Smooth muscle cell (in vitro differentiated cells): ENCODE data around the gene EPS8. TPM values are rescaled to one million over a fixed set of nuclear protein-coding genes. Genes with fewer than 3 reads are reported as not detected.

ENCODE experiments used
- DNase-seq: peaks from one replicate; lab custom pipeline; 2025; ENCODE audit not compliant: unreplicated experiment; lab: John Stamatoyannopoulos, UW
- H2AFZ ChIP-seq: fragments of 200-600 bp; sonication (generic); 2 replicates; pipeline ENCODE4 v1.6.0; 2016; ENCODE audit warnings: antibody characterized with exemption, low read depth, mild to moderate bottlenecking
- H3F3A ChIP-seq: fragments of 200-600 bp; sonication (generic); 2 replicates; pipeline ENCODE4 v1.6.0; 2017; ENCODE audit warnings: antibody characterized with exemption, low read depth
- H3K27ac ChIP-seq: fragments of 200-600 bp; sonication (generic); 2 replicates; pipeline ENCODE4 v1.5.1; 2016; ENCODE audit warnings: low read depth, mild to moderate bottlenecking
- H3K27me3 ChIP-seq: fragments of 200-600 bp; sonication (generic); 2 replicates; pipeline ENCODE4 v1.6.1; 2016; ENCODE audit warnings: low read depth, mild to moderate bottlenecking
- H3K36me3 ChIP-seq: fragments of 200-600 bp; sonication (generic); 2 replicates; pipeline ENCODE4 v1.5.1; 2016; ENCODE audit warnings: low read depth
- H3K4me1 ChIP-seq: fragments of 200-600 bp; sonication (generic); 2 replicates; pipeline ENCODE4 v1.5.1; 2016; ENCODE audit warnings: low read depth
- H3K4me2 ChIP-seq: fragments of 200-600 bp; sonication (generic); 2 replicates; pipeline ENCODE4 v1.6.0; 2016; ENCODE audit warnings: mild to moderate bottlenecking
- H3K4me3 ChIP-seq: fragments of 200-600 bp; sonication (generic); 2 replicates; pipeline ENCODE4 v1.5.1; 2016; ENCODE audit warnings: mild to moderate bottlenecking
- H3K79me2 ChIP-seq: fragments of 200-600 bp; sonication (generic); 2 replicates; pipeline ENCODE4 v1.6.0; 2016; ENCODE audit warnings: low read depth, mild to moderate bottlenecking
- H3K9ac ChIP-seq: fragments of 200-600 bp; sonication (generic); 2 replicates; pipeline ENCODE4 v1.6.0; 2016; ENCODE audit warnings: low read depth
- H3K9me3 ChIP-seq: fragments of 200-600 bp; sonication (generic); replicated peaks from 2 replicates; pipeline ENCODE4 v1.5.1; 2016; ENCODE audit warnings: low read depth
- H4K20me1 ChIP-seq: fragments of 200-600 bp; sonication (generic); 2 replicates; pipeline ENCODE4 v1.6.0; 2016; ENCODE audit warnings: low read depth
- WGBS: methylation state at CpG from one replicate; pipeline ENCODE4 v1.1.7; 2016; ENCODE audit warnings: low lambda C conversion rate; 5-methylcytosine and 5-hydroxymethylcytosine counted together
- polyA plus RNA-seq: library from polyadenylated mRNA; unstranded; fragments of >200 nt; fragmentation: Nextera tagmentation; extraction: Ambion mirVana; gene quantifications from 2 replicates; pipeline ENCODE4 v1.2.1, GENCODE V29; 2016
- total RNA-seq: library from RNA; depleted of rRNA; stranded (reverse); fragments of >200 nt; gene quantifications from 2 replicates; pipeline ENCODE4 v1.2.3, GENCODE V29; 2014
- TF ChIP-seq, protein P1 (sequence below): fragments of 200-600 bp; sonication (generic); IDR thresholded peaks from 2 replicates; pipeline ENCODE4 v1.5.1; 2017; ENCODE audit warnings: borderline replicate concordance, mild to moderate bottlenecking, antibody characterized with exemption; ENCODE audit not compliant: insufficient read depth, poor library complexity, severe bottlenecking

Gene EPS8
- total and polyA plus RNA-seq, 2 experiments from 2014 or later, result 27.5 to 68.3 TPM

DNA sequence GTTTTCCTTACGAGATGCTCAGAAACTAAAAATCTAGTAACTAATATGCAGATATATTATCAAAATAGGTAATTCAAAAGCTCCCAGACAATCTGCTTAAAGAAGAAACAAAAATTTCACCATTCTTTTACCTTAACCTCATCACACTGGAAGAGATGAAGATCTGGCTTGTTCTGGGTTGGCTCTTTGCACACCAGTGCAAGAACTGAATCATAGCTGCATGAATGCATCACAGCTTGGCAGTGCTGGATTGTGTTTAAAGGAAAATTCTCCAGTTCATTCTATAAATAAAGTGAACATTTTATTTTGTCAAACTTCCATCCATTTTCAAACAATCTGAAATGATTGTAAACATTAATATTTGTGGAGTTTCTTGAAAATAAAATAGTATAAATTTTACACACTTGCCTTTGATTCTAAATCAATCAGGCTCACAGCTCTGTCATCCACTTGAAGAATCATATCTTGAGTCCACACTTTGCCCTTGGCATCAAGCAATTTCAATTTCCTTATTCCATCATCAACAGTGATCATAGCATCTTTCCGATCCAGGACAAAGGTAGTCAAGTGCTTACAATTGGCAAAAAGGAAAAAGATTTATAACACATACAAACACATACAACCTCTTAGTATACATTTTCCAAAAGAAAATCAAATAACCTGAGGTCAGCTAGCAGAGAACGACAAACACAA is 119.8 kb downstream of the EPS8 start:
- TF ChIP-seq, protein P1, sequence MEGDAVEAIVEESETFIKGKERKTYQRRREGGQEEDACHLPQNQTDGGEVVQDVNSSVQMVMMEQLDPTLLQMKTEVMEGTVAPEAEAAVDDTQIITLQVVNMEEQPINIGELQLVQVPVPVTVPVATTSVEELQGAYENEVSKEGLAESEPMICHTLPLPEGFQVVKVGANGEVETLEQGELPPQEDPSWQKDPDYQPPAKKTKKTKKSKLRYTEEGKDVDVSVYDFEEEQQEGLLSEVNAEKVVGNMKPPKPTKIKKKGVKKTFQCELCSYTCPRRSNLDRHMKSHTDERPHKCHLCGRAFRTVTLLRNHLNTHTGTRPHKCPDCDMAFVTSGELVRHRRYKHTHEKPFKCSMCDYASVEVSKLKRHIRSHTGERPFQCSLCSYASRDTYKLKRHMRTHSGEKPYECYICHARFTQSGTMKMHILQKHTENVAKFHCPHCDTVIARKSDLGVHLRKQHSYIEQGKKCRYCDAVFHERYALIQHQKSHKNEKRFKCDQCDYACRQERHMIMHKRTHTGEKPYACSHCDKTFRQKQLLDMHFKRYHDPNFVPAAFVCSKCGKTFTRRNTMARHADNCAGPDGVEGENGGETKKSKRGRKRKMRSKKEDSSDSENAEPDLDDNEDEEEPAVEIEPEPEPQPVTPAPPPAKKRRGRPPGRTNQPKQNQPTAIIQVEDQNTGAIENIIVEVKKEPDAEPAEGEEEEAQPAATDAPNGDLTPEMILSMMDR, result no peak
- Histone ChIP-seq H3K4me2 (no peak overlapping the region), H3K79me2 (no peaks in the 10 kb centered on the region), H3K9ac (no peak overlapping the region), H3K4me1 (no peaks in the 10 kb centered on the region), H3F3A (no peaks in the 10 kb centered on the region), H3K9me3 (no peaks in the 10 kb centered on the region), H3K27me3 (no peaks in the 10 kb centered on the region), H3K4me3 (no peak overlapping the region), H4K20me1 (no peaks in the 10 kb centered on the region), H3K27ac (no peak overlapping the region), H3K36me3 (peaks cover 5% of the 10 kb centered on the region), H2AFZ (no peak overlapping the region)
- WGBS, result 94% methylated on average over 3 of the region's 3 CpGs
- DNase-seq, result no peak

DNA sequence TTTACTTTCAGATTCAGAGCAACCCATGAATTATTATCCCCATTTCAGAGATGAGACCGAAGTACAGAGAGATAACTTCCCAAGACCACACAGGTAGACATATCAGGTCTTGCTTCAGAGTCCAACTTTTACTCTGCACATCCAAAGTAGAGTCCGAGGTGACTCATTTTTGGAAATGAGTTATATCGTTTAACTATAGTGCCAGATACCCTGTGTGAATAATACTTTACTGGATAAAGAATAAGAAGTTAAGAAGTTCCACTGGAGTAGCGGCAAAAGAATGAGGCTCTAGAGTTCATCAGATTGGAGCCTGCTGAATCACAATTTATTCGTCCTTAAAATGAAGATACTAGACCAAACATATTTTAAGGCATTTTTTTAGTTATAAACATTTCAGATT is 124.7 kb downstream of the EPS8 start:
- Histone ChIP-seq H3K79me2 (no peaks in the 10 kb centered on the region), H3K4me1 (no peaks in the 10 kb centered on the region), H3K4me3 (no peak overlapping the region), H3K27me3 (no peaks in the 10 kb centered on the region), H4K20me1 (no peaks in the 10 kb centered on the region), H3K9ac (no peak overlapping the region), H2AFZ (no peak overlapping the region), H3K4me2 (no peak overlapping the region), H3K36me3 (peaks cover 5% of the 10 kb centered on the region), H3K9me3 (no peaks in the 10 kb centered on the region), H3F3A (no peaks in the 10 kb centered on the region), H3K27ac (no peak overlapping the region)
- TF ChIP-seq, protein P1, result no peak
- 87% methylated on average over 5 of the region's 5 CpGs for WGBS
- DNase-seq, result no peak

DNA sequence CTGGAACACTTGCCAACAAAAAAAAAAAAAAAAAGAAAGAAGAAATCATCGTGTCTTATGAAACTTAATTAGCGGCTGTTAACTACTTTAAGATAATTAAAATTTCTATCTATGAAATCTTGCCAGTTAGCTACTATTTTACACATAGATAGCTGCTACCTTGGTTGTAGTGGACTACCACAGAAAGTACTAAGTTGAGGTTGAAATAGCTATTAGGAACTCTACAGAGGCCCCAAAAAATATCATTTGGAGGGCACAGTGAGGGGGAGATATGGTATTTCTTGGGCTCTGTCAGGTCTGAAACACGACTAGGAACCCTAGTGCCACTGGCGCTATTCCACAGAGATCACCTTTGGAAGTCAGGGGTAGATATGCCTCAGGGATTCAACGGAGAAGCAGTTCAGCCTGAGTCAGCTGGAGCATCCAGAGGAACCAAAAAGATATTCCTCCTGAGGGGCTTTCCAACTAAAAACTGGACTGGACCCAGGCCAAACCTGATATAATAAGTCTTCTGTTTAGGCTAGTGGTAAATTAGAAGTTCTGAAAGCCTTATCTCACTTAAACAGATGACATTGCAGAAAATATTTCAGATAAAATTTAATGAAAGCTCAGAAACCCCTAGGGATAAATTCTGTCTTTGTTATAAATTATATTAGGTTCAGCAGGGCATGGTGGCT is 126.1 kb downstream of the EPS8 start:
- no peak for DNase-seq
- Histone ChIP-seq H3K9ac (no peak overlapping the region), H3K4me3 (no peak overlapping the region), H3K36me3 (peaks cover 5% of the 10 kb centered on the region), H3K27me3 (no peaks in the 10 kb centered on the region), H3K79me2 (no peaks in the 10 kb centered on the region), H3F3A (no peaks in the 10 kb centered on the region), H4K20me1 (no peaks in the 10 kb centered on the region), H2AFZ (no peak overlapping the region), H3K4me2 (peak overlapping the region; percentile 41), H3K27ac (peak overlapping the region; percentile 66), H3K9me3 (no peaks in the 10 kb centered on the region), H3K4me1 (no peaks in the 10 kb centered on the region)
- TF ChIP-seq, protein P1, result no peak
- 90% methylated on average over 5 of the region's 5 CpGs for WGBS
